OCI-LY7 (cell line): ENCODE results near the gene SPTLC2. TPM values are rescaled to one million over a fixed set of nuclear protein-coding genes. Genes with fewer than 3 reads are reported as not detected.

Source experiments
- BruUV-seq: library from RNA; stranded (reverse); fragments of 400-500 nt; replicated peaks from 2 replicates; lab custom pipeline; 2021; lab: Mats Ljungman, UMichigan
- CTCF ChIA-PET: fragments of 300-600 bp; sonication (Branson Sonifier 250); formaldehyde crosslinking; loops from one replicate; lab custom pipeline; 2022; ENCODE audit warnings: antibody characterized with exemption; ENCODE audit not compliant: unreplicated experiment; lab: Charles Lee
- POLR2A ChIA-PET: fragments of 300-600 bp; sonication (Branson Sonifier 250); formaldehyde crosslinking; loops from one replicate; lab custom pipeline; 2022; ENCODE audit warnings: antibody characterized with exemption; lab: Charles Lee
- DNase-seq: peaks from one replicate; pipeline ENCODE4 v3.0.0-alpha.2; 2015; ENCODE audit warnings: low spot score
- H2AFZ ChIP-seq: fragments of 200-600 bp; sonication (generic), shearing (Covaris generic); 2 replicates; pipeline ENCODE4 v1.6.1; 2014; ENCODE audit warnings: mild to moderate bottlenecking, antibody characterized with exemption, low read length, moderate library complexity
- H3K27ac ChIP-seq: fragments of 200-600 bp; sonication (generic); 2 replicates; pipeline ENCODE4 v1.5.1; 2014; ENCODE audit warnings: mixed run types, low read depth, mild to moderate bottlenecking, moderate library complexity, low read length, inconsistent platforms; ENCODE audit not compliant: poor library complexity, severe bottlenecking
- H3K36me3 ChIP-seq: fragments of 200-600 bp; sonication (generic); 2 replicates; pipeline ENCODE4 v1.6.1; 2014; ENCODE audit warnings: mild to moderate bottlenecking, antibody characterized with exemption, low read length, moderate library complexity, mixed read lengths; ENCODE audit not compliant: insufficient read depth
- H3K4me1 ChIP-seq: fragments of 200-600 bp; sonication (generic); 2 replicates; pipeline ENCODE4 v1.5.1; 2014; ENCODE audit warnings: mild to moderate bottlenecking, low read length; ENCODE audit not compliant: insufficient read depth, poor library complexity, severe bottlenecking
- H3K4me2 ChIP-seq: fragments of 200-600 bp; sonication (generic); 2 replicates; pipeline ENCODE4 v1.6.1; 2014; ENCODE audit warnings: mild to moderate bottlenecking, low read length
- H3K4me3 ChIP-seq: fragments of 200-600 bp; sonication (generic); 2 replicates; pipeline ENCODE4 v1.5.1; 2014; ENCODE audit warnings: mild to moderate bottlenecking, low read depth, low read length; ENCODE audit not compliant: poor library complexity, severe bottlenecking
- H3K79me2 ChIP-seq: fragments of 200-600 bp; sonication (generic); 2 replicates; pipeline ENCODE4 v1.6.1; 2016; ENCODE audit warnings: low read depth, mild to moderate bottlenecking, low read length, moderate library complexity, mixed read lengths; ENCODE audit not compliant: insufficient read depth
- H3K9me2 ChIP-seq: fragments of 200-600 bp; sonication (generic); 2 replicates; pipeline ENCODE4 v1.6.1; 2016; ENCODE audit warnings: mild to moderate bottlenecking, low read length, mixed read lengths; ENCODE audit not compliant: insufficient read depth
- H3K9me3 ChIP-seq: fragments of 200-600 bp; sonication (generic); 2 replicates; pipeline ENCODE4 v1.6.1; 2014; ENCODE audit warnings: mild to moderate bottlenecking, mixed run types, low read length, mixed read lengths
- H4K20me1 ChIP-seq: fragments of 200-600 bp; sonication (generic); 2 replicates; pipeline ENCODE4 v1.6.1; 2014; ENCODE audit warnings: mild to moderate bottlenecking, antibody characterized with exemption, low read length, moderate library complexity, mixed read lengths; ENCODE audit not compliant: insufficient read depth
- CTCF ChIP-seq: fragments of 200-600 bp; sonication (generic); conservative IDR thresholded peaks from 2 replicates; pipeline ENCODE4 v1.5.1; 2014; ENCODE audit warnings: mild to moderate bottlenecking, antibody characterized with exemption, low read length, moderate library complexity, mixed read lengths
- EZH2phosphoT487 ChIP-seq: fragments of 200-600 bp; sonication (generic); IDR thresholded peaks from 2 replicates; pipeline ENCODE4 v1.6.1; 2018; ENCODE audit warnings: low read depth, borderline replicate concordance, mild to moderate bottlenecking, mixed run types, antibody characterized with exemption, low read length, moderate library complexity, mixed read lengths
- intact Hi-C: fragments of 100-400 bp; cut with micrococcal nuclease; formaldehyde crosslinking; loops from one replicate; pipeline ENCODE4 v1.10.0; 2022; ENCODE audit not compliant: unreplicated experiment
- total RNA-seq, 2 experiments: library from RNA; depleted of rRNA in 1 of 2; stranded (reverse); fragments of >200 nt in 1 of 2; shearing (Covaris generic) in 1 of 2; gene quantifications; 2 replicates each; pipeline ENCODE4 v1.2.3, GENCODE V29; 2014 to 2022

Gene SPTLC2
- total RNA-seq, 2 experiments from 2014 or later, result 14.7 to 45.1 TPM

GRCh38 chr14:77459072-77459723 lies 157.2 kb downstream of the SPTLC2 start:
- no TSS peak for BruUV-seq
- Histone ChIP-seq H3K79me2 (peaks cover 45% of the 10 kb centered on the region), H3K9me3 (no peaks in the 10 kb centered on the region), H3K27ac (peak overlapping the region; percentile 66), H4K20me1 (peaks cover 16% of the 10 kb centered on the region; the same call in 1 of the 2 replicates), H3K4me2 (peak overlapping the region; percentile 77), H3K36me3 (peaks cover 55% of the 10 kb centered on the region), H3K4me1 (peaks cover 27% of the 10 kb centered on the region), H2AFZ (no peak overlapping the region; the same call in 1 of the 2 replicates), H3K9me2 (no peaks in the 10 kb centered on the region), H3K4me3 (peak overlapping the region; percentile 95)
- POLR2A ChIA-PET, result interaction anchor here (0.6 to 2.0 kb wide), 7 partner anchors 9 to 132 kb away, joined by 3 to 6 read pairs (median 3); no protein-coding TSS in a partner anchor
- CTCF ChIA-PET, result interaction anchor here (0.5 to 2.1 kb wide), 3 partner anchors 89 to 92 kb away, joined by 3 to 5 read pairs (median 3); no protein-coding TSS in a partner anchor
- intact Hi-C loops, result loop anchor here (2.0 to 5.0 kb wide), 5 partner anchors 82 to 343 kb away; partner anchors contain the start of genes ADCK1, ALKBH1, SAMD15 and SLIRP
- TF ChIP-seq EZH2phosphoT487, result no peak
- TF ChIP-seq CTCF, result peak; percentile 97
- DNase-seq, result peak; percentile 79

GRCh38 chr14:77458249-77458950 lies 158.0 kb downstream of the SPTLC2 start:
- Histone ChIP-seq H2AFZ (peak overlapping the region; percentile 87; the same call in 1 of the 2 replicates), H3K79me2 (peaks cover 45% of the 10 kb centered on the region), H3K36me3 (peaks cover 47% of the 10 kb centered on the region), H3K4me3 (peak overlapping the region; percentile 95), H3K4me2 (peak overlapping the region; percentile 77), H3K4me1 (peaks cover 27% of the 10 kb centered on the region), H3K27ac (peak overlapping the region; percentile 66), H3K9me3 (no peaks in the 10 kb centered on the region), H3K9me2 (no peaks in the 10 kb centered on the region), H4K20me1 (peaks cover 16% of the 10 kb centered on the region; the same call in 1 of the 2 replicates)
- peak; percentile 77 for DNase-seq
- ChIA-PET CTCF (interaction anchor here (0.5 to 2.1 kb wide), 2 partner anchors 88 to 93 kb away, joined by 3 to 5 read pairs; no protein-coding TSS in a partner anchor), POLR2A (interaction anchor here (0.6 to 2.0 kb wide), 6 partner anchors 21 to 137 kb away, joined by 3 to 6 read pairs (median 4); no protein-coding TSS in a partner anchor)
- intact Hi-C loops, result loop anchor here (2.0 to 5.0 kb wide), 5 partner anchors 81 to 344 kb away; partner anchors contain the start of genes ADCK1, ALKBH1, SAMD15 and SLIRP
- TF ChIP-seq EZH2phosphoT487 (no peak), CTCF (no peak)
- no TSS peak for BruUV-seq
